Inflammatory macrophage treated with lipopolysaccharide for 4 hours (primary cell): ENCODE data around the gene MYO16.
A peak's percentile ranks its signal among the peaks of the same experiment; 100 is the strongest.
"Not testable (repeated sequence)": the region's sequence is repeated elsewhere in the genome, so short reads cannot be mapped to it uniquely, and the experiment has no call there.

Experiments used
- DNase-seq: peaks from one replicate; pipeline ENCODE4 v3.0.0-alpha.2; 2020

The MYO16 gene

GRCh38 chr13:108903613-108904012, 274.2 kb downstream of the MYO16 start:
- no peak for DNase-seq

DNA sequence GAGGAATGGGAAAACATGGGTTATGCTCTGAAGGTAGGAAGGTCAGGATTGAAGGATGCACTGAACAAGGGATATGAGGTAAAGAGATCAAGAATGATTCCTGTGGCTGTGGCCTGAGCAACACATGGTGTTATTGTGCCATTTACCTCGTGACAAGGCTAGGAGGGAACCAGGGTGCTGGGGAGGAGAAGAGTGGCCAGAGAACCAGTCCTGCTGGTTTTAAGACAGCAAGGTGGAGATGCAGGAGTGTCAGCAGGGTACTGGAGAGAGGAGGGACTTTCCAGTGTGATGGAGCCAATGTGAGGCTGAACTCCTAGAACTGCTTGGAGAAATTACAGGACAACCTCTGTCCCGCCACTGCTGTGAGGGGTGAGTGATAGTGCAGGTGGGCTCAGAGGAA, 282.4 kb downstream of the MYO16 start:
- no peak for DNase-seq

DNA sequence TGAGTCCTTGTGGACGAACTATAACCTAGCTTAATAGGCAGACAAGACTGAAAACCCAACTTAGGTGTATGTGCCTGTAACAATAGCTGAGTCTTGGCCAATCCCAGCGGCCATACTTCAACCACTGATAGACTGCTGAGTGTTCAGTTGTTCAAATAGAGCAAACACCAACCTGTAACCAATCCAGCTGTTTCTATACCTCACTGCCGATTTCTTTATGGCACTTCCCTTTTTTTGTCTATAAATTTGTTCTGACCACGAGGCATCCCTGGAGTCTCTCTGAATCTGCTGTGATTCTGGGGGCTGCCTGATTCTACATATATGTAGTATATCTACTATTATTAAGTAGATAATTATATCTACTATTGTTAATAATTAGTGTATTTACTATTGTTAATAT, 284.3 kb downstream of the MYO16 start:
- not testable (repeated sequence) for DNase-seq

DNA sequence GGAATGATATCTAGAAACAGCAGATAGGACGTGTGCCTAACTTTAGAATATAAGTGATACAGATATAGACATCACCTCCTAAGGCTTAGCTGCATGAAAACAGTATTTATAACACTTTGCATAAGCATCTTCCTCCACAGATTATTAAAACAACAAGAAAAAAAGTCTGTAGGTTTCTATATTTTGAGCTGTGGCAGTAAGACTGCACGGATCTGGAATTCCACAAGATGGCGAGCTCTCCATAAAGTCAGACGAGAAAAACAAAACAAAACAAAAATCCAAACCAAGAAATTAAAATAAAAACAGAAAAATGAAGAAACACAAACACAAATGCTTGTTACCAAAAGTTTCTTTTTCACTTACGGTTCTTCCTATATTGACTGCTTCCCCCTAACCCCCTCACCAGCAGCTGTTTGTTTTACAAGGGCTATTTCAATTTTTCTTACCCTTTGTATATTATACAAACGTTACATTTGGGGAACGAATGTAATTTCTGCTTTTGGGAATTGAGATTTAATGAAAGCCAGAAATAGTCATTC, 285.8 kb downstream of the MYO16 start:
- DNase-seq: peak; percentile 30

GRCh38 chr13:108915634-108916512, 286.5 kb downstream of the MYO16 start:
- DNase-seq: peak; percentile 87

- no peak for DNase-seq
Observed at GRCh38 chr13:108917581-108917980, 288.2 kb downstream of the MYO16 start.

GRCh38 chr13:108919036-108919907, 289.9 kb downstream of the MYO16 start:
- DNase-seq: no peak

GRCh38 chr13:108920137-108920536, 290.7 kb downstream of the MYO16 start:
- DNase-seq: no peak

DNA sequence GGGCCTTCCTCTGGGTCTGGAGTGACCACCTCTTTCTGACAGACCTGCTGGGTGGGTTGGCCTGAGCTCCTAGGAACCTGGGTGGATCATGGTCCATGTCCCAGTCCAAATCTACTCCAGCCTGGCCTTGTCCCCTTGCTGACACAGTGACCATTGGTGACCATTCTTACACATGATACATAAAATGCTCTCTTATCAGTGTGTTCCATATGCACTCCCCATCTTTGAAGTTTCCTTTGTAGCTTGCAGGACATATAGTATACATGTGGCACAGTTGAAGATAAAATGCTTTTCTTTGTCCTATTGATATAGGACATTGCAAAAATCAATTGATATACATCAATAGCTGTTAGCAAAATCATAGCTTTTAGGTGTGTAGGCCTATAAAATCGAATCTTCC, 291.8 kb downstream of the MYO16 start:
- no peak for DNase-seq

DNA sequence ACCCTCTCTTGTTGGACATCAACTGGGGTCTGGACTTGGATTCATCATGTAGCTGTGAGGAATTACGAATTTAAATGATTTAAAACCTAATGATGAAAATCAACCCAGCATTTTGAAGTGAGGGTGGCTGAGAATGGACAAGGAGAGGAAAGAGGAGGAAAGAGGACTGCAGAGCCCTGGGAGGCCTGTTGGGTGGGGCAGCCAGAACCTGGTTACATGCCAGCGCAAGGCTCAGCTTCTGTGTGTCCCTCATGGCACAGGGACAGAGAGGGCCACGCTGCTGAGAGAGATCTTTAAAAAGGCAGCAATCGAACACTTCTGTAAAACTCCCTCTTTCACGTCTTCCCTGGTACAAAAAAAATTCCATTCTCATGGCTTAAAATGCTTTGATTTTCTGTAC, 292.7 kb downstream of the MYO16 start:
- DNase-seq: no peak

- DNase-seq: no peak
Observed at GRCh38 chr13:108923386-108924047, 294.1 kb downstream of the MYO16 start.

- DNase-seq: peak; percentile 25
Observed at GRCh38 chr13:108924134-108924533, 294.7 kb downstream of the MYO16 start.

- no peak for DNase-seq
Observed at GRCh38 chr13:108924541-108924940, 295.1 kb downstream of the MYO16 start.

- DNase-seq: no peak
Observed at GRCh38 chr13:108925070-108925469, 295.7 kb downstream of the MYO16 start.

- DNase-seq: no peak
Observed at GRCh38 chr13:108926862-108927261, 297.5 kb downstream of the MYO16 start.

DNA sequence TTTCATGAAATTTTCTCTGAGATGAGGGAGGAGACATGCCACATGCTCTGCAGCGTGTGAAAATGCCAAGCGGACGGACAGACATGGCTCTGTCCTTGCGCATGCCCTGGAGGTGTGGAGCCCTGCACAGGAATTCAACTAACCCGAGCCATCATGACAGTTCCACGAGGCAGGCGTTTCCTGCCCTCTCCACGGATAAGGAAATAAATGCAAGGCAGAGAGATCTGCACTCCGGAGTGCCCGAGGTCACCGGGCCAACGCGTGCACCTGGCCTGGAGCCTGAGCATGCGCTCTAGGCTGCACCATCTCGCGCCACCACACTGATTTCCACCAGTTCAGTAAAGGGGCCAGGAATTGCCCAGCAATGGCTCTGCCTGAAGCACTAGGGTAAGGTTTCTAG, 298.2 kb downstream of the MYO16 start:
- no peak for DNase-seq

DNA sequence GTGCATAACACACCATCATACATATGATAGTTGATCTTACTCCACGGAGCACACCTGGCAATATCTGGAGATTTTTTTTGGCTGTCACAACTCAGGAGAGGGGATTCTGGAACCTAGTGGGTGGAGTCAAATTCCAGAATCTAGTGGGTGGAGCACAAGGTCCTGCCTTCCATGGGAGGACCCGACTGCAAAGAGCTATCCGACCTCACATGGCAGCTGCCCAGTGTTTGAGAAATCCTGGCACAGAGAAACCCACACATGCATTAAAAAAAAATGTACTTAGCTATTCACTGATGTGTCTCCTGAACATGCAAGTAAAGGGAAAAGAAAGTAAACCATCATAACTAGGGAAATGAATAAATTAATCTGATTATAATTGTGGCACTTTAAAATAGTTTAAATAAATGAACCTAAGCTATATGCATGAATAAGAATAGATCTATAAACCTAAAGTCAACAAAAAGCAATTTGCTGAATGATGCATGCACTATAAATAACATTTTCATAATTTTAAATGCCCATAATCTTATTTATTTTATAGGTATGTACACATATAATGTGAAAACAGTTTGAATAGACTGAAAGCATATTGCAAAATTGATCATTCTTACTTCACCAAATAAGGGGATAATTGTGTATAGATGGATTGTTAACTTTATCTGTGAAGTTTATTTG, 300.3 kb downstream of the MYO16 start:
- no peak for DNase-seq

- DNase-seq: peak; percentile 69
Observed at GRCh38 chr13:108932196-108932595, 302.8 kb downstream of the MYO16 start.

DNA sequence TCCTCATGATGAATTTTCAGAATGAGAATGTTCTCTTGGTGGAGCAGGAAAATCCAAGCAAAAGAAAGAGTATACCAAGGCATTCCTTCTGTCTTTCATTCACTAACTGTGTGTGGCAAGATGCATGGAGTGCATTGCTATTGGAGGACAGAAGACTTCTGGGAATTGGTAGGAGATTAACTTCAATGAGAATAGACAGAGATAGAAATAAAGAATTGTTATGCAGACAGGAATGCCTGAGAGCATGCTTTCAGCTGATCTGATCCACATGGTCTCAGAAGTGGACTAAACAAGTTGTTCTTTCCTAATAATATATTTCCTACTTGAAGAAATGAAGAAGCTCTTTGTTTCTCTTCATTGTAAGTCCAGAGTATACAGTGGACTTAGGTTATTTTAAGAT, 303.6 kb downstream of the MYO16 start:
- DNase-seq: no peak

GRCh38 chr13:108938155-108938554, 308.7 kb downstream of the MYO16 start:
- DNase-seq: no peak

DNA sequence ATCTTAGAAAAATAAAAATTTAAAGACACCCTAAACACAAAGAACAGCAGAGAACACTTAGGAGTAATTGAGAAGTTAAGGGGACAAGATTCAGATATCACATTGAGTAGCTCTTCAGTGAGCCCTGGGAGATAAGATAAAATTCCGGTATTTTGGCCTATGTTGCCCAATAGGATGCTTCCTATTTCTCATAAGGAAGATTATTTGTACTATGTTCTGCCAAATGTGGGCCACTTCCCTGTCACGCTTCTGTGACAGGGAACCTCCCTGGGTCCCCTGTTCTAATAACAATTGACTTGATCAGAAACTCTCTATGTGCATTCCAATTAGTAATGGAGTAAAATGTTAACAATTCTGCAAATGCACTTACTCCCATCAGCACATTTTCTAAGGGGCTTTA, 310.7 kb downstream of the MYO16 start:
- peak; percentile 50 for DNase-seq

- peak; percentile 53 for DNase-seq
Observed at GRCh38 chr13:108943842-108944241, 314.4 kb downstream of the MYO16 start.
